Measurements from ENCODE around the gene NELL1.

DNA sequence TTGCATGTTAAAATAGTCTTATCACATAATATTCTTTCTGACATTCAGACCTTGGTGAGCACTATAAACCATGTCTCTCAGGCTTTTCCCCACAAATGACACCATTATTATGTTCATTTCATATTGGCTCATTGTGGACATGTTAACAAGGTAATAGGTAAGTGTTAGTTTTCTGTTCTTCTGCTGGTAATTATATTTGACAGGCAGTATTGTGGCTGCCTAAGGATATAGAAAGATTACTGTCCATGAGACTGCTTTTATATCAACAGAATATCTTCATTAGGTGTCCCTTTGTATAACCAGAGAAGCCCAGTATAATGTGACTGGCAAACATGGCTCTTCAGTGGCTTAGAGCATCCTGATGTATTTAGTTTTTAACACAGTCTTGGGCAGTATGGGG lies 590.7 kb downstream of the NELL1 start:
- TF ChIP-seq CTCF (IDR thresholded peaks at IDR 0.05) (no peak), POLR2A (IDR thresholded peaks at IDR 0.05) (no peak), POLR2AphosphoS5 (IDR thresholded peaks at IDR 0.05) (no peak)

All from upper lobe of left lung (tissue), 4 donors.